ENCODE data around the gene FGD2. TPM values are rescaled to one million over a fixed set of nuclear protein-coding genes. Genes with fewer than 3 reads are reported as not detected.
A peak's percentile ranks its signal among the peaks of the same experiment; 100 is the strongest.

FGD2 gene
- total and polyA plus RNA-seq, 9 of the 15 experiments (the other 6 are each of a cell fraction or from before 2014, with no cell fraction given) = 0.09 TPM; not detected in 8

GRCh38 chr6:37068356-37069270, 63.2 kb downstream of the FGD2 start:
- ChIA-PET POLR2A (interaction anchor here (0.6 to 0.9 kb wide), 5 partner anchors 22 to 107 kb away, joined by 3 to 4 read pairs (median 4); no protein-coding TSS in a partner anchor), CTCF (ENCODE audit: low intra/inter-chr PET ratio) (no interaction called here)
- H3K9me1 ChIP-seq (ENCODE audit: control insufficient read depth, insufficient read depth, low read length) = no peaks in the 10 kb centered on the region
- H3K4me2 ChIP-seq (ENCODE audit: insufficient read depth, low read length) = no peak overlapping the region
- in situ Hi-C loops (cut with MboI) = no loop called here
- FAIRE-seq (no peak), ATAC-seq (peak; percentile 33; the same call in 2 of the 3 replicates), DNase-seq (ENCODE audit: extremely low read depth in 1 of 4, low spot score in 3 of 4) (no peak)
- H3K27me3 ChIP-seq (ENCODE audit: control insufficient read depth in 2 of 2, insufficient read depth in 2 of 2, low read length in 2 of 2) = no peaks in the 10 kb centered on the region
- H3K4me1 ChIP-seq (replicated peaks in 1 of 2; ENCODE audit: control insufficient read depth in 2 of 2, insufficient read depth in 2 of 2, low read length in 2 of 2) = peaks cover 6 to 13% of the 10 kb centered on the region in 2 experiments; a peak in 2 of 5 replicates
- H3K9ac ChIP-seq (ENCODE audit: insufficient read depth in 1 of 2, low read depth in 2 of 2, low read length in 2 of 2) = peak overlapping the region in 1 of 2 experiments; percentile 84; a peak in 2 of 4 replicates
- WGBS (ENCODE audit: insufficient coverage, low coverage, missing lambda C conversion rate) = 69% methylated on average over 17 of the region's 17 CpGs
- no TSS peak for BruUV-seq (replicated peaks)
- no peak overlapping the region for H3K4me3 ChIP-seq
- intact Hi-C loops (cut with micrococcal nuclease) = no loop called here
- no peaks in the 10 kb centered on the region for H4K20me1 ChIP-seq (replicated peaks; ENCODE audit: control insufficient read depth, insufficient read depth, low read length)
- H3K27ac ChIP-seq (ENCODE audit: extremely low read depth, low read depth, low read length) = no peak overlapping the region; the same call in 2 of the 3 replicates
- no peaks in the 10 kb centered on the region for H3K36me3 ChIP-seq (ENCODE audit: control insufficient read depth, insufficient read depth, low read length)
- TF ChIP-seq TFAP4 (CRISPR knock-in tag; IDR thresholded peaks at IDR 0.05; ENCODE audit: borderline replicate concordance) (0 out of 2 replicates have a peak, but pooled peaks have one; percentile 16), ZBTB40 (IDR thresholded peaks at IDR 0.05) (0 out of 2 replicates have a peak, but pooled peaks have one; percentile 22), ZBTB40 (CRISPR knock-in tag; IDR thresholded peaks at IDR 0.05) (no peak), SNRNP70 (optimal IDR thresholded peaks at IDR 0.05; ENCODE audit: low read depth, low read length) (no peak), MYBL2 (IDR thresholded peaks at IDR 0.05; ENCODE audit: low read depth) (no peak), MYBL2 (CRISPR knock-in tag; IDR thresholded peaks at IDR 0.05; ENCODE audit: borderline replicate concordance) (no peak), BHLHE40 (IDR thresholded peaks at IDR 0.05; ENCODE audit: low read length) (peak; percentile 15; the same call in 1 of the 2 replicates)
- no peaks in the 10 kb centered on the region for H3K9me3 ChIP-seq (replicated peaks; ENCODE audit: control insufficient read depth, insufficient read depth, low read depth, low read length)
- no peaks in the 10 kb centered on the region for H3K79me2 ChIP-seq (ENCODE audit: control insufficient read depth, insufficient read depth, low read length)
- peak overlapping the region; percentile 40 for H2AFZ ChIP-seq (ENCODE audit: low read depth, low read length)
